HG03097 (cell line): ENCODE results near the gene APOBEC3G.

Source experiments
- ATAC-seq: cut with Tn5 transposase; IDR thresholded peaks from one replicate; pipeline ENCODE4 v1.9.1; 2021; ENCODE audit not compliant: unreplicated experiment, low FRiP score

Gene APOBEC3G

GRCh38 chr22:39117585-39118191, 40.6 kb downstream of the APOBEC3G start:
- ATAC-seq: peak; percentile 48

GRCh38 chr22:39120983-39121382, 43.9 kb downstream of the APOBEC3G start:
- ATAC-seq: no peak

GRCh38 chr22:39122772-39123470, 45.8 kb downstream of the APOBEC3G start:
- ATAC-seq: no peak

- no peak for ATAC-seq
Observed at GRCh38 chr22:39123751-39124581, 46.9 kb downstream of the APOBEC3G start.

GRCh38 chr22:39125622-39126021, 48.5 kb downstream of the APOBEC3G start:
- no peak for ATAC-seq

DNA sequence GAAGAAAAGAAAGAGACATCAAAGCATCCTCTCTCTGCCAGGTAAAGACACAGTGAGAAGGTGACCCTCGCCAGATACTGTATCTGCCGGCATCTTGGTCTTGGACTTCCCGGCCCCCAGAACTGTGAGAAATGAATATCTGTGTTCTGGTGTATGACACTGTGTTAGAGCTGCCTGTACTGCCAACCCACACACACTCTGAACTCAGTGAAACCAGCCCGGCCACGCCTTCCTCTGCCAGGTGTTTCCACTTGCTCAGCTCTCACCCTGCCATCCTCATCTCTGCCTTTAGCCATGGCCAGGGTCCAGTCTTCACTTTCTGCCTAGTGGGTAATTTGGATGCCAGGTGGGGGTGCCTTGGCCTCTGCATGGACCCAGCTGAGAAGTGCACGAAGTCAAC, 51.4 kb downstream of the APOBEC3G start:
- no peak for ATAC-seq

- ATAC-seq: no peak
Observed at GRCh38 chr22:39129081-39129480, 52.0 kb downstream of the APOBEC3G start.

DNA sequence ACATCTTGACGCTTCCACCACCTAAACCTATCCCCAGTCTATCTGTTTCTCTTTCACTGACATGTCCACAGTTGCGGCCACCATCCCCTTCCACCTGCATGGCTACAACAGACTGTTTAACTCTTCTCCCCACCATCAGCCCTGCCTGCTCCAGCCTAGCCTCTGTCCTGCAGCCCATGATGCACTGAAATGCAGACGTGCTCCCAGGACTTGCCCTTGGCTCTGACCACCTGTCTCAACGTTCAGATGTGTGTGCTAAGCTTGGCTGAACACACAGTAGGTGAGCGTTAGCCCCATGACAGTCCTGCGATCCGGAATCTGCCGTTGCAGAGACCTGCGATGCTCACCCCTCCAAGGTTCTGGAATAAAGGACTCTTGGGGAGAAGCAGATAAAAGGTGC, 52.7 kb downstream of the APOBEC3G start:
- no peak for ATAC-seq

DNA sequence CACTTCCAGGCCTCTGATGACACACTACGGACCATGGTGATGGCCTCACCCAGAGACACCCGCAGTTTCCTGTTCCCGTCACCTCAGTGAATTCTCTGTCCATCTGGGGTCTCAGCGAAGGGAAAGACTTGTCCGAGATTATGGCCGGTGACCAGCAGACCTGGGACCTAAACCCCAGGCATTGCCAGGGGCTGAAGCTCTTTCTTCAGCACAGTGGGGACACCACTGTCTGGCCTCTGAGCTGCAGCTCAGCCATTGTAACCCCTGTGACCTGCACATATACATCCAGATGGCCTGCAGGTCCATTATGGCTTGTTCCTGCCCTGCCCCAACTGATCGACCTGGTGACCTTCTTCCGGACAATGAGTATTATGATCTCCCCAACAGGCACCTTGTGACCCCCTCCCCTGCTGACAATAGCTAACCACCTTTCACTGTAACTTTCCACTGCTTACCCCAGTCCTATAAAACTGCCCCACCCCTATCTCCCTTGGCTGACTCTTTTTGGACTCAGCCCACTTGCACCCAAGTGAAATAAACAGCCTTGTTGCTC, 53.2 kb downstream of the APOBEC3G start:
- no peak for ATAC-seq

- ATAC-seq: no peak
Observed at GRCh38 chr22:39130892-39131855, 54.1 kb downstream of the APOBEC3G start.

- no peak for ATAC-seq
Observed at GRCh38 chr22:39132281-39132680, 55.2 kb downstream of the APOBEC3G start.

- ATAC-seq: no peak
Observed at GRCh38 chr22:39132871-39133524, 55.9 kb downstream of the APOBEC3G start.

DNA sequence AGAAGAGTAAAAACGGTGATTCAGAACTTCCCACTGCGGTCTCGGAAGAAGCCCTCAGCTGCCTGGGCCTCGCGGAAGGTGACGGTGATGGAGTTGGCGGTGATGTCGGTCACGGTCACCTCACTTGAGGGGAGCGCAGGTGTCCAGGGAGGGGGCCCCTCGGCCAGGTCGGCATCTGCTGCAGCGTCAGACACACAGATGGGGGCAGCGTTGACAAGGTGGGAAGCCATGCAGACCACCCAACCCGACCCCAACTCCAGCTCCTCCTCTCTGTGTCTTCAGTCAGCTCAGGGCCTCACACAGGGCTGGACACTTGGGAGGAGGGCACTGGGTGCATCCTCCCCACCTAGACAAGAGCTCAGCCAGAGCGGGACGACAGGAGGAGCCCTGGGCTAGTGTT, 56.8 kb downstream of the APOBEC3G start:
- ATAC-seq: no peak

DNA sequence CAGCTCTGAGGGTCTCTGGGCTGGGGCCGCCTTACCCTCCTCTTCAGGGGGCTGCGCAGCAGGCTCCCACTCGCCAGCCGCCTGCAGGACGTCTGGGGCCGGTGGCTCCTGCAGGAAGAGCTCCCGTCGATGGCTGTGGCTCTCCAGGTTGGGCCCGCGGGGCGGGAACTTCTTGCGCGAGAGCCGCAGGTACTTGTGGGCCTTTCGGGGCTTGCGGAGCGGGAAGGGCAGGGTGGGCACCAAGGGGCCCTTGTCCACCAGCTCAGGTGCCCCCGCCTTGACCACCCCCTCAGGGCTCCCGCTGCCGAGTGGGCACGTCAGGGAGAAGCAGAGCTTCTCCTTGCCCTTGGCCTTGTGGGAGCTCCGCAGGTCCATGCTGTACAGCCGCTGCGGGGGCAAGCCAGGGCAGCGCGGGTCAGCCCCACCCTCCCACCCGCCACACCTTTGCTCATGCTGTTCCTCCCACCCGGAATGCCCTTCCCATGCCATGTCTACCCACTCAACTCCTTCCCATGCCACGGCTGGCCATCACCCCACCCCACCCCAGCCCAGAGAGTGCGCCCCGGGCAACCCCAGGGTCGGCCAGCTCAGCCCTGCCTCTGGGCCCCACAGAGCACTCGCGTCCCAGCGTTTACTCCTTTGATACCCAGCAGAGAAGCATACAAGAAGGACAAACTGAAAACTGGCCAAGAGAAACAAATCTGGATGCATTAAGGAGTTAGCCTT, 57.5 kb downstream of the APOBEC3G start:
- no peak for ATAC-seq

- no peak for ATAC-seq
Observed at GRCh38 chr22:39135092-39135896, 58.2 kb downstream of the APOBEC3G start.

DNA sequence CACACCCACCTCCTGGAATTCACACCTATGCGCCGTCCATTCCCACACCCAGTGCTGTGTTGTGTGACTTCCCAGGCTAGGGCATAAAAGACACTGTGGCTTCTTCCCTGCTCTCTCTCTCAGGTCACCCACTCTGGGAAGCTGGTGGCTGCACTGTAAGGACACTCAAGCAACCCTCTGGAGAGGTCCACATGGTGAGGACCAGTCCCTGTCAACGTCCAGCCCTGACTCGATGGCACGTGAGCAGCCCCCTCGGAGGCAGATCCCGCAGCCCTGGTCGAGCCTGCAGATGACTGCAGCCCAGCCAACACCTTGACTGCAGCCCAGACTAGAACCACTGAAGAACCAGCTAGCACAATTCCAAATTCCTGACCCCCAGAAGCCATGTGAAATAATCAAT, 59.2 kb downstream of the APOBEC3G start:
- no peak for ATAC-seq
